Measurements from ENCODE around the gene OLFM3. TPM values are rescaled to one million over a fixed set of nuclear protein-coding genes. Genes with fewer than 3 reads are reported as not detected.

OLFM3 gene
- total and polyA plus RNA-seq, 10 of the 15 experiments (the other 5 are each of a cell fraction or from before 2014, with no cell fraction given): 0.09 to 0.33 TPM; not detected in 8

DNA sequence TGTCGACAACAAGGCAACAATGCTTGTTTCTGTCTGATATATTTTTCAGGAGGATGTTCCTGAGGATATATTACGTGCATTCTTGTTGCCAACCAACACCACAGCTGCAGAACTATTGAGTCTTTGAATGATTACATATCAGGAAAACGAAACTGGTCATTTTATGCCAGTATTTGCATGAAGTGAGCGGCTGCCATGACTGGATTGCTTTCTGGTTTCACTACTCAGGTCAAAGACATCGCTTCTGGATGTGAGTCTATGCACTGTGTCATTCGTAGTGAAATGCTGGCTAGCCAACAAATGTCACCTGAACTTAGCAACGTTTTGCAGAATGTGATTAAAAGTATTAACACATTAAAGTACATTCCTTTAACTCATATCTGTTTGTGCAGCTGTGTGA lies 35.8 kb upstream of the OLFM3 start:
- Histone ChIP-seq H3K27ac (ENCODE audit: control insufficient read depth, insufficient read depth) (no peak overlapping the region), H3K27me3 (replicated peaks in 1 of 2; ENCODE audit: control insufficient read depth in 2 of 2, insufficient read depth in 2 of 2, low read length in 1 of 2) (no peaks in the 10 kb centered on the region), H3K9ac (ENCODE audit: control insufficient read depth, insufficient read depth, low read length) (no peak overlapping the region), H3K36me3 (ENCODE audit: control insufficient read depth in 2 of 2, insufficient read depth in 2 of 2, low read length in 1 of 2) (no peaks in the 10 kb centered on the region), H3K9me3 (replicated peaks; ENCODE audit: control insufficient read depth, insufficient read depth, low read length) (no peaks in the 10 kb centered on the region), H3K4me3 (no peak overlapping the region), H2AFZ (ENCODE audit: control insufficient read depth, low read depth, low read length) (no peak overlapping the region), H3K4me1 (ENCODE audit: control insufficient read depth, insufficient read depth, low read length) (no peaks in the 10 kb centered on the region), H3K79me2 (ENCODE audit: control insufficient read depth, insufficient read depth, low read length) (no peaks in the 10 kb centered on the region), H3K4me2 (ENCODE audit: control insufficient read depth, insufficient read depth) (no peak overlapping the region), H4K20me1 (ENCODE audit: control insufficient read depth, insufficient read depth) (no peaks in the 10 kb centered on the region)
- FAIRE-seq (no peak), DNase-seq (ENCODE audit: low read depth, low spot score) (no peak), ATAC-seq (peak; percentile 79)
- in situ Hi-C loops (cut with MboI) (no loop called here), intact Hi-C loops (cut with micrococcal nuclease; ENCODE audit: unreplicated experiment) (no loop called here)
- ChIA-PET POLR2A (no interaction called here), RAD21 (ENCODE audit: unreplicated experiment) (no interaction called here), CTCF (no interaction called here), SMC1A (ENCODE audit: uncharacterized antibody, unreplicated experiment) (no interaction called here)
- no TSS peak for BruUV-seq (replicated peaks)
- 13% methylated on average over 7 of the region's 7 CpGs for WGBS (ENCODE audit: insufficient coverage, insufficient replicate concordance, low lambda C conversion rate, missing lambda C conversion rate)
- no peak for TF ChIP-seq SIX5 (IDR thresholded peaks at IDR 0.05; ENCODE audit: low read depth, low read length, severe bottlenecking)
- no peak for TF ChIP-seq SIN3A (IDR thresholded peaks at IDR 0.05; ENCODE audit: low read depth, low read length)
- no peak for TF ChIP-seq LARP7 (IDR thresholded peaks at IDR 0.05)
- TF ChIP-seq, protein P1, sequence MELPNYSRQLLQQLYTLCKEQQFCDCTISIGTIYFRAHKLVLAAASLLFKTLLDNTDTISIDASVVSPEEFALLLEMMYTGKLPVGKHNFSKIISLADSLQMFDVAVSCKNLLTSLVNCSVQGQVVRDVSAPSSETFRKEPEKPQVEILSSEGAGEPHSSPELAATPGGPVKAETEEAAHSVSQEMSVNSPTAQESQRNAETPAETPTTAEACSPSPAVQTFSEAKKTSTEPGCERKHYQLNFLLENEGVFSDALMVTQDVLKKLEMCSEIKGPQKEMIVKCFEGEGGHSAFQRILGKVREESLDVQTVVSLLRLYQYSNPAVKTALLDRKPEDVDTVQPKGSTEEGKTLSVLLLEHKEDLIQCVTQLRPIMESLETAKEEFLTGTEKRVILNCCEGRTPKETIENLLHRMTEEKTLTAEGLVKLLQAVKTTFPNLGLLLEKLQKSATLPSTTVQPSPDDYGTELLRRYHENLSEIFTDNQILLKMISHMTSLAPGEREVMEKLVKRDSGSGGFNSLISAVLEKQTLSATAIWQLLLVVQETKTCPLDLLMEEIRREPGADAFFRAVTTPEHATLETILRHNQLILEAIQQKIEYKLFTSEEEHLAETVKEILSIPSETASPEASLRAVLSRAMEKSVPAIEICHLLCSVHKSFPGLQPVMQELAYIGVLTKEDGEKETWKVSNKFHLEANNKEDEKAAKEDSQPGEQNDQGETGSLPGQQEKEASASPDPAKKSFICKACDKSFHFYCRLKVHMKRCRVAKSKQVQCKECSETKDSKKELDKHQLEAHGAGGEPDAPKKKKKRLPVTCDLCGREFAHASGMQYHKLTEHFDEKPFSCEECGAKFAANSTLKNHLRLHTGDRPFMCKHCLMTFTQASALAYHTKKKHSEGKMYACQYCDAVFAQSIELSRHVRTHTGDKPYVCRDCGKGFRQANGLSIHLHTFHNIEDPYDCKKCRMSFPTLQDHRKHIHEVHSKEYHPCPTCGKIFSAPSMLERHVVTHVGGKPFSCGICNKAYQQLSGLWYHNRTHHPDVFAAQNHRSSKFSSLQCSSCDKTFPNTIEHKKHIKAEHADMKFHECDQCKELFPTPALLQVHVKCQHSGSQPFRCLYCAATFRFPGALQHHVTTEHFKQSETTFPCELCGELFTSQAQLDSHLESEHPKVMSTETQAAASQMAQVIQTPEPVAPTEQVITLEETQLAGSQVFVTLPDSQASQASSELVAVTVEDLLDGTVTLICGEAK (IDR thresholded peaks at IDR 0.05; ENCODE audit: borderline replicate concordance): no peak
- no peak for TF ChIP-seq NR2F1 (conservative IDR thresholded peaks at IDR 0.05)
- no peak for TF ChIP-seq ASH2L (IDR thresholded peaks at IDR 0.05; ENCODE audit: borderline replicate concordance, low read depth)
- no peak for TF ChIP-seq KDM1A (IDR thresholded peaks at IDR 0.05; ENCODE audit: borderline replicate concordance)
- no peak for TF ChIP-seq ZNF207 (IDR thresholded peaks at IDR 0.05; ENCODE audit: borderline replicate concordance)
- TF ChIP-seq, protein P2, sequence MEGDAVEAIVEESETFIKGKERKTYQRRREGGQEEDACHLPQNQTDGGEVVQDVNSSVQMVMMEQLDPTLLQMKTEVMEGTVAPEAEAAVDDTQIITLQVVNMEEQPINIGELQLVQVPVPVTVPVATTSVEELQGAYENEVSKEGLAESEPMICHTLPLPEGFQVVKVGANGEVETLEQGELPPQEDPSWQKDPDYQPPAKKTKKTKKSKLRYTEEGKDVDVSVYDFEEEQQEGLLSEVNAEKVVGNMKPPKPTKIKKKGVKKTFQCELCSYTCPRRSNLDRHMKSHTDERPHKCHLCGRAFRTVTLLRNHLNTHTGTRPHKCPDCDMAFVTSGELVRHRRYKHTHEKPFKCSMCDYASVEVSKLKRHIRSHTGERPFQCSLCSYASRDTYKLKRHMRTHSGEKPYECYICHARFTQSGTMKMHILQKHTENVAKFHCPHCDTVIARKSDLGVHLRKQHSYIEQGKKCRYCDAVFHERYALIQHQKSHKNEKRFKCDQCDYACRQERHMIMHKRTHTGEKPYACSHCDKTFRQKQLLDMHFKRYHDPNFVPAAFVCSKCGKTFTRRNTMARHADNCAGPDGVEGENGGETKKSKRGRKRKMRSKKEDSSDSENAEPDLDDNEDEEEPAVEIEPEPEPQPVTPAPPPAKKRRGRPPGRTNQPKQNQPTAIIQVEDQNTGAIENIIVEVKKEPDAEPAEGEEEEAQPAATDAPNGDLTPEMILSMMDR (IDR thresholded peaks at IDR 0.05 in 2 of 3, conservative IDR thresholded peaks at IDR 0.05 in 1 of 3; ENCODE audit: control insufficient read depth in 2 of 3, extremely low read depth in 1 of 3, insufficient read depth in 1 of 3, low read depth in 3 of 3, low read length in 3 of 3): no peak
- no peak for TF ChIP-seq IKZF2 (IDR thresholded peaks at IDR 0.05)
- TF ChIP-seq ETV6 (conservative IDR thresholded peaks at IDR 0.05 in 1 of 2, IDR thresholded peaks at IDR 0.05 in 1 of 2; ENCODE audit: borderline replicate concordance in 1 of 2, low read depth in 1 of 2): no peak
- no peak for TF ChIP-seq NR2C1 (IDR thresholded peaks at IDR 0.05)
- TF ChIP-seq, protein P3, sequence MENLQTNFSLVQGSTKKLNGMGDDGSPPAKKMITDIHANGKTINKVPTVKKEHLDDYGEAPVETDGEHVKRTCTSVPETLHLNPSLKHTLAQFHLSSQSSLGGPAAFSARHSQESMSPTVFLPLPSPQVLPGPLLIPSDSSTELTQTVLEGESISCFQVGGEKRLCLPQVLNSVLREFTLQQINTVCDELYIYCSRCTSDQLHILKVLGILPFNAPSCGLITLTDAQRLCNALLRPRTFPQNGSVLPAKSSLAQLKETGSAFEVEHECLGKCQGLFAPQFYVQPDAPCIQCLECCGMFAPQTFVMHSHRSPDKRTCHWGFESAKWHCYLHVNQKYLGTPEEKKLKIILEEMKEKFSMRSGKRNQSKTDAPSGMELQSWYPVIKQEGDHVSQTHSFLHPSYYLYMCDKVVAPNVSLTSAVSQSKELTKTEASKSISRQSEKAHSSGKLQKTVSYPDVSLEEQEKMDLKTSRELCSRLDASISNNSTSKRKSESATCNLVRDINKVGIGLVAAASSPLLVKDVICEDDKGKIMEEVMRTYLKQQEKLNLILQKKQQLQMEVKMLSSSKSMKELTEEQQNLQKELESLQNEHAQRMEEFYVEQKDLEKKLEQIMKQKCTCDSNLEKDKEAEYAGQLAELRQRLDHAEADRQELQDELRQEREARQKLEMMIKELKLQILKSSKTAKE (IDR thresholded peaks at IDR 0.05; ENCODE audit: low read depth, poor library complexity, severe bottlenecking): no peak
- no peak for TF ChIP-seq KLF5 (IDR thresholded peaks at IDR 0.05; ENCODE audit: partially characterized antibody)
- TF ChIP-seq POLR2A (IDR thresholded peaks at IDR 0.05; ENCODE audit: low read depth, low read length): no peak

Data from GM12878 (cell line).